ENCODE results near the gene SPNS2. TPM values are rescaled to one million over a fixed set of nuclear protein-coding genes. Genes with fewer than 3 reads are reported as not detected.

Gene SPNS2
- total RNA-seq, 1 experiment from 2014 or later: not detected

DNA sequence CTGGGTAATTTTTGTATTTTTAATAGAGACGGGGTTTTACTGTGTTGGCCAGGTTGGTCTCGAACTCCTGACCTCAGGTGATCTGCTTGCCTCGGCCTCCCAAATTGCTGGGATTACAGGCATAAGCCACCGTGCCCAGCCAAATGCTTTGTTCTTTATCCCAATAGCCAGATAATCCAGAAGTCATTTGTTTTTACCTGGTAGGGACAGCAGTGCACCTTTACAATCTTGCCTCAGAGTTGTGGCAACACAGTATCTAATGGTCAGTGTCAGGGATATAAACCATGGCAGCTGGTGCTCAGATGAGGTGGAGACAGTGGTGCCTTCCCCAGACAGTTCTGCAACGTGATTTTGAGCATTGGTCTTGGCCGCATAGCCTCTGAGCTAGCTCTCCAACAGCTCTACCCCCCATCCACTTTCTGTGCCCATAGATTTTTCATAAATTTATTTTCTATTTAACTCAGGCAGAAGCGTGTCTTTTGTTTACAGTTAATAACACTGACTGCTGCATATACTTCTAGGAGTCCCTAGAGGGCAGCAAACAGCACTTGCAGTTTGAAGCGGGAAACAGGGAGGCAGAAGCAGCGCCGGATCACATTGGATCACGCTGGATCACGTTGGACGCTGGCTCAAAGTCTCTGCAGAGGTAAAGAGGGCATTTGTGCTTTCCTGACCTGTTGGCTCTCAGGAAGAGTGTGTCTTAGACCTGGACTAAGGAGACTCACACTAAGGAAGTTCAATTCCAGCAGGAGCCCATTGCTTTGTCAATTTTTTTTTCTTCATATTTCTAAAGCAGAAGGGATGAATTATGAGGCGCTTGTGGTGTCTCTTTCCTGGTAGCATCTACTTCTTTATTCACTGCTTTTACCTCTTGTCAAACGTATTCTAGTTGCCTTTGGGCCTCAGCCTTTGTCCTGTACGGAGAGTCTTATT, 66.8 kb downstream of the SPNS2 start:
- Mint-ChIP-seq H3K4me3 (ENCODE audit: unreplicated experiment) (no peak overlapping the region), H3K27me3 (ENCODE audit: insufficient read depth, unreplicated experiment) (no peaks in the 10 kb centered on the region), H3K9me3 (ENCODE audit: unreplicated experiment) (no peaks in the 10 kb centered on the region), H3K27ac (ENCODE audit: low read depth, unreplicated experiment) (peak overlapping the region; percentile 44), H3K36me3 (ENCODE audit: insufficient read depth, unreplicated experiment) (no peaks in the 10 kb centered on the region), H3K4me1 (ENCODE audit: insufficient read depth, unreplicated experiment) (peaks cover 14% of the 10 kb centered on the region)
- peak; percentile 84 for DNase-seq (ENCODE audit: unreplicated experiment)
- TF ChIP-seq, protein P1, sequence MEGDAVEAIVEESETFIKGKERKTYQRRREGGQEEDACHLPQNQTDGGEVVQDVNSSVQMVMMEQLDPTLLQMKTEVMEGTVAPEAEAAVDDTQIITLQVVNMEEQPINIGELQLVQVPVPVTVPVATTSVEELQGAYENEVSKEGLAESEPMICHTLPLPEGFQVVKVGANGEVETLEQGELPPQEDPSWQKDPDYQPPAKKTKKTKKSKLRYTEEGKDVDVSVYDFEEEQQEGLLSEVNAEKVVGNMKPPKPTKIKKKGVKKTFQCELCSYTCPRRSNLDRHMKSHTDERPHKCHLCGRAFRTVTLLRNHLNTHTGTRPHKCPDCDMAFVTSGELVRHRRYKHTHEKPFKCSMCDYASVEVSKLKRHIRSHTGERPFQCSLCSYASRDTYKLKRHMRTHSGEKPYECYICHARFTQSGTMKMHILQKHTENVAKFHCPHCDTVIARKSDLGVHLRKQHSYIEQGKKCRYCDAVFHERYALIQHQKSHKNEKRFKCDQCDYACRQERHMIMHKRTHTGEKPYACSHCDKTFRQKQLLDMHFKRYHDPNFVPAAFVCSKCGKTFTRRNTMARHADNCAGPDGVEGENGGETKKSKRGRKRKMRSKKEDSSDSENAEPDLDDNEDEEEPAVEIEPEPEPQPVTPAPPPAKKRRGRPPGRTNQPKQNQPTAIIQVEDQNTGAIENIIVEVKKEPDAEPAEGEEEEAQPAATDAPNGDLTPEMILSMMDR (IDR thresholded peaks at IDR 0.05; ENCODE audit: unreplicated experiment): peak; percentile 79
- no TSS peak for BruUV-seq (replicated peaks)
- intact Hi-C loops (cut with micrococcal nuclease): loop anchor here (1.0 to 10.0 kb wide), 4 partner anchors 61 to 499 kb away; partner anchors contain the start of gene CHRNE
- CTCF ChIA-PET: interaction anchor here (0.6 to 6.8 kb wide), 32 partner anchors 8 to 1837 kb away, joined by 3 to 191 read pairs (median 4); partner anchors contain the start of gene MYBBP1A
- POLR2A ChIA-PET: interaction anchor here (0.5 to 2.8 kb wide), 3 partner anchors 10 to 881 kb away, joined by 3 to 11 read pairs (median 4); partner anchors contain the start of gene MYBBP1A

DNA sequence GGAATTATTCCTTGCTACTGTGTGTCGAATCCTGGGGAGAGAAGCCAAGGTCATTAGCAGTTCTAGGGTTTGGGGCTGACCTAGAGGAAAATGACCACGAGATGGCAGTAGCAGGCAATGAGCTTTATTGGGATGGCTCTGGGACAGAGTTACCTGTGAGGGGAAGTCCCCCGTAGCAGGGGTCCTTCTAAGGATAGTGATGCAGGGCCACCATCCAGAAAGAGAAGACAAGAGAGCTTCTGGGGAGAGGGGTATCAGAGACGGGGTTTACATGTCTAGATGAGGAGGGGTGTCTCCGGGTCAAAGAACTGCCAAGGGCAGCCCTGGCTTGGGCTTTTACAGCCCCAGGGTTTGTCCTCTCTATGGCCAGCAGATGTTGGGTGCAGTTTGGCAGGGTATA, 68.1 kb downstream of the SPNS2 start:
- BruUV-seq (replicated peaks): no TSS peak
- no peak overlapping the region for H3K27ac Mint-ChIP-seq (ENCODE audit: low read depth, unreplicated experiment)
- H3K4me3 Mint-ChIP-seq (ENCODE audit: unreplicated experiment): no peak overlapping the region
- intact Hi-C loops (cut with micrococcal nuclease): loop anchor here (1.0 to 10.0 kb wide), 3 partner anchors 60 to 498 kb away; partner anchors contain the start of gene CHRNE
- no peaks in the 10 kb centered on the region for H3K36me3 Mint-ChIP-seq (ENCODE audit: insufficient read depth, unreplicated experiment)
- TF ChIP-seq, protein P1 (IDR thresholded peaks at IDR 0.05; ENCODE audit: unreplicated experiment): peak; percentile 58
- ChIA-PET POLR2A (interaction anchor here (0.7 to 2.8 kb wide), 5 partner anchors 11 to 230 kb away, joined by 3 to 11 read pairs (median 4); partner anchors contain the start of gene MYBBP1A), CTCF (interaction anchor here (0.6 to 6.8 kb wide), 41 partner anchors 9 to 537 kb away, joined by 3 to 191 read pairs (median 4); partner anchors contain the start of gene GLTPD2)
- DNase-seq (ENCODE audit: unreplicated experiment): peak; percentile 75
- no peaks in the 10 kb centered on the region for H3K27me3 Mint-ChIP-seq (ENCODE audit: insufficient read depth, unreplicated experiment)
- H3K4me1 Mint-ChIP-seq (ENCODE audit: insufficient read depth, unreplicated experiment): peaks cover 14% of the 10 kb centered on the region
- H3K9me3 Mint-ChIP-seq (ENCODE audit: unreplicated experiment): no peaks in the 10 kb centered on the region

DNA sequence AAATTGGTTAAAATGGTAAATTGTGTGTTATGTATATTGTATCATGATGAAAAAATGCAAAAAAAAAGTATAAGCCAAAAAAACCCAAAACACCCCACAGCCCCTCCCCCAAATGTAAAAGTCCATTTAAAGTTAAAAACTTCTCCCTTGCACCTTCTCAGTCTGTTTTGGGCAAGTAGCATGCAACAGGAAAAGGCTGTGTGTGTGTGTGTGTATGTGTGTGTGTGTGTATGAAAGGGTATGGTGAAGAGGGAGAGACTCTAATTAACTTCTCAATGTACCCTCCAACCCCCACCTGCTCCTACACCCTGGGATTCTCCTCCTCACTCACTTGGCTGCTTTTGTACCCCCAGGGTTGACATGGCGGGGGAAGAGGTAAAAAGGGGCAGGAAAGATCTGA, 70.9 kb downstream of the SPNS2 start:
- peaks cover 4% of the 10 kb centered on the region for H3K4me1 Mint-ChIP-seq (ENCODE audit: insufficient read depth, unreplicated experiment)
- BruUV-seq (replicated peaks): no TSS peak
- H3K4me3 Mint-ChIP-seq (ENCODE audit: unreplicated experiment): no peak overlapping the region
- ChIA-PET POLR2A (no interaction called here), CTCF (interaction anchor here (0.6 to 6.8 kb wide), 4 partner anchors 17 to 78 kb away, joined by 3 to 191 read pairs (median 4); no protein-coding TSS in a partner anchor)
- H3K27me3 Mint-ChIP-seq (ENCODE audit: insufficient read depth, unreplicated experiment): no peaks in the 10 kb centered on the region
- intact Hi-C loops (cut with micrococcal nuclease): loop anchor here (5.0 to 10.0 kb wide), 2 partner anchors 333 to 495 kb away; partner anchors contain the start of gene CHRNE
- H3K9me3 Mint-ChIP-seq (ENCODE audit: unreplicated experiment): no peaks in the 10 kb centered on the region
- TF ChIP-seq, protein P1 (IDR thresholded peaks at IDR 0.05; ENCODE audit: unreplicated experiment): no peak
- no peak for DNase-seq (ENCODE audit: unreplicated experiment)
- no peak overlapping the region for H3K27ac Mint-ChIP-seq (ENCODE audit: low read depth, unreplicated experiment)
- H3K36me3 Mint-ChIP-seq (ENCODE audit: insufficient read depth, unreplicated experiment): no peaks in the 10 kb centered on the region

DNA sequence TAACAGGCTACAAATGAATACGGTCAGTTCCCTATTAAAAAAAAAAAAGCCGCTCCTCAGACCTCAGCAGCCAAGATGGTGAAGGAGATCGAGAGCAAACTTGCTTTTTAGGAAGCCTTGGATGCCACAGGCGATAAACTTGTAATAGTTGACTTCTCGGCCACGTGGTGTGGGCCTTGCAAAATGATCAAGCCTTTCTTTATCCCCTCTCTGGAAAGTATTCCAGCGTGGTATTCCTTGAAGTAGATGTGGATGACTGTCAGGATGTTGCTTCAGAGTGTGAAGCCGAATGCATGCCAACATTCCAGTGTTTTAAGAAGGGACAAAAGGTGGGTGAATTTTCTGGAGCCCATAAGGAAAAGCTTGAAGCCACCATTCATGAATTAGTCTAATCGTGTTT, 73.5 kb downstream of the SPNS2 start:
- CTCF ChIA-PET: no interaction called here
- DNase-seq (ENCODE audit: unreplicated experiment): no peak
- Mint-ChIP-seq H3K36me3 (ENCODE audit: insufficient read depth, unreplicated experiment) (no peaks in the 10 kb centered on the region), H3K4me1 (ENCODE audit: insufficient read depth, unreplicated experiment) (no peaks in the 10 kb centered on the region), H3K9me3 (ENCODE audit: unreplicated experiment) (no peaks in the 10 kb centered on the region), H3K4me3 (ENCODE audit: unreplicated experiment) (no peak overlapping the region), H3K27me3 (ENCODE audit: insufficient read depth, unreplicated experiment) (no peaks in the 10 kb centered on the region), H3K27ac (ENCODE audit: low read depth, unreplicated experiment) (no peak overlapping the region)
- TF ChIP-seq, protein P1 (IDR thresholded peaks at IDR 0.05; ENCODE audit: unreplicated experiment): no peak
- POLR2A ChIA-PET: interaction anchor here (0.7 kb wide), 1 partner anchor 12 kb away, joined by 3 read pairs; no protein-coding TSS in a partner anchor
- intact Hi-C loops (cut with micrococcal nuclease): no loop called here
- BruUV-seq (replicated peaks): no TSS peak
